ENCODE measurements around the gene TOP3B. TPM values are rescaled to one million over a fixed set of nuclear protein-coding genes. Genes with fewer than 3 reads are reported as not detected.

Gene TOP3B
- total and polyA plus RNA-seq, 2 experiments from 2014 or later: 35.7 to 77.7 TPM

- TF ChIP-seq ZNF462 (CRISPR knock-in tag; IDR thresholded peaks at IDR 0.05) (no peak), ZNF114 (CRISPR knock-in tag; IDR thresholded peaks at IDR 0.05) (no peak), ZNF331 (CRISPR knock-in tag; IDR thresholded peaks at IDR 0.05; ENCODE audit: low read depth) (no peak), EZH2phosphoT487 (IDR thresholded peaks at IDR 0.05; ENCODE audit: unreplicated experiment) (no peak), NANOG (IDR thresholded peaks at IDR 0.05; ENCODE audit: borderline replicate concordance) (no peak)
- TF ChIP-seq, protein P1, sequence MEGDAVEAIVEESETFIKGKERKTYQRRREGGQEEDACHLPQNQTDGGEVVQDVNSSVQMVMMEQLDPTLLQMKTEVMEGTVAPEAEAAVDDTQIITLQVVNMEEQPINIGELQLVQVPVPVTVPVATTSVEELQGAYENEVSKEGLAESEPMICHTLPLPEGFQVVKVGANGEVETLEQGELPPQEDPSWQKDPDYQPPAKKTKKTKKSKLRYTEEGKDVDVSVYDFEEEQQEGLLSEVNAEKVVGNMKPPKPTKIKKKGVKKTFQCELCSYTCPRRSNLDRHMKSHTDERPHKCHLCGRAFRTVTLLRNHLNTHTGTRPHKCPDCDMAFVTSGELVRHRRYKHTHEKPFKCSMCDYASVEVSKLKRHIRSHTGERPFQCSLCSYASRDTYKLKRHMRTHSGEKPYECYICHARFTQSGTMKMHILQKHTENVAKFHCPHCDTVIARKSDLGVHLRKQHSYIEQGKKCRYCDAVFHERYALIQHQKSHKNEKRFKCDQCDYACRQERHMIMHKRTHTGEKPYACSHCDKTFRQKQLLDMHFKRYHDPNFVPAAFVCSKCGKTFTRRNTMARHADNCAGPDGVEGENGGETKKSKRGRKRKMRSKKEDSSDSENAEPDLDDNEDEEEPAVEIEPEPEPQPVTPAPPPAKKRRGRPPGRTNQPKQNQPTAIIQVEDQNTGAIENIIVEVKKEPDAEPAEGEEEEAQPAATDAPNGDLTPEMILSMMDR (conservative IDR thresholded peaks at IDR 0.05; ENCODE audit: low read depth in 2 of 2): no peak
These were observed 64.0 kb downstream of the TOP3B start (continued) for GRCh38 chr22:21918466-21919185.

GRCh38 chr22:21917959-21918261 is 64.7 kb downstream of the TOP3B start:
- Histone ChIP-seq H3K36me3 (ENCODE audit: insufficient read depth) (no peaks in the 10 kb centered on the region), H3K4me3 (no peak overlapping the region), H3K79me2 (replicated peaks; ENCODE audit: insufficient read depth) (no peaks in the 10 kb centered on the region), H3K4me2 (no peak overlapping the region), H3K27ac (ENCODE audit: low read depth) (no peak overlapping the region), H3K27me3 (ENCODE audit: insufficient read depth) (no peaks in the 10 kb centered on the region), H3F3A (replicated peaks; ENCODE audit: low read depth) (peaks cover 3% of the 10 kb centered on the region), H4K20me1 (replicated peaks; ENCODE audit: insufficient read depth) (no peaks in the 10 kb centered on the region; the same call in 1 of the 2 replicates), H3K4me1 (ENCODE audit: insufficient read depth) (peaks cover 44% of the 10 kb centered on the region), H3K9me2 (ENCODE audit: insufficient read depth) (no peaks in the 10 kb centered on the region), H2AFZ (no peak overlapping the region)
- peaks cover 25% of the 10 kb centered on the region for H3K27me3 Mint-ChIP-seq (ENCODE audit: insufficient read depth, low read depth, poor library complexity)
- ATAC-seq (no peak), DNase-seq (ENCODE audit: low spot score) (no peak)
- H3K9me3 Mint-ChIP-seq: no peaks in the 10 kb centered on the region
- peaks cover 52% of the 10 kb centered on the region for H3K4me1 Mint-ChIP-seq
- H3K4me3 Mint-ChIP-seq: no peak overlapping the region
- no peak for TF ChIP-seq POLR2AphosphoS5 (IDR thresholded peaks at IDR 0.05; ENCODE audit: low read depth)
- no peak overlapping the region for H3K27ac Mint-ChIP-seq
- H3K36me3 Mint-ChIP-seq (ENCODE audit: low read depth): no peaks in the 10 kb centered on the region

Data from GM23338 (cell line).